ENCODE measurements around the gene CABLES1.

Gene CABLES1

GRCh38 chr18:23169673-23170044, 34.4 kb downstream of the CABLES1 start:
- DNase-seq (ENCODE audit: low spot score), result no peak

GRCh38 chr18:23170137-23170536, 34.9 kb downstream of the CABLES1 start:
- DNase-seq (ENCODE audit: low spot score), result no peak

- no peak for DNase-seq (ENCODE audit: low spot score)
Measured at GRCh38 chr18:23171581-23172156, 36.4 kb downstream of the CABLES1 start.

GRCh38 chr18:23172591-23173380, 37.5 kb downstream of the CABLES1 start:
- no peak for DNase-seq (ENCODE audit: low spot score)

- no peak for DNase-seq (ENCODE audit: low spot score)
Measured at GRCh38 chr18:23173912-23174311, 38.6 kb downstream of the CABLES1 start.

GRCh38 chr18:23176701-23177432, 41.6 kb downstream of the CABLES1 start:
- no peak for DNase-seq (ENCODE audit: low spot score)

GRCh38 chr18:23177433-23178072, 42.3 kb downstream of the CABLES1 start:
- no peak for DNase-seq (ENCODE audit: low spot score)

- no peak for DNase-seq (ENCODE audit: low spot score)
Measured at GRCh38 chr18:23178201-23178600, 42.9 kb downstream of the CABLES1 start.

- no peak for DNase-seq (ENCODE audit: low spot score)
Measured at GRCh38 chr18:23178661-23179081, 43.4 kb downstream of the CABLES1 start.

- no peak for DNase-seq (ENCODE audit: low spot score)
Measured at GRCh38 chr18:23179416-23179815, 44.1 kb downstream of the CABLES1 start.

- DNase-seq (ENCODE audit: low spot score), result no peak
Measured at GRCh38 chr18:23181547-23181946, 46.3 kb downstream of the CABLES1 start.

- no peak for DNase-seq (ENCODE audit: low spot score)
Measured at GRCh38 chr18:23182606-23183005, 47.3 kb downstream of the CABLES1 start.

- no peak for DNase-seq (ENCODE audit: low spot score)
Measured at GRCh38 chr18:23183411-23184150, 48.3 kb downstream of the CABLES1 start.

- no peak for DNase-seq (ENCODE audit: low spot score)
Measured at GRCh38 chr18:23186781-23187180, 51.5 kb downstream of the CABLES1 start.

- no peak for DNase-seq (ENCODE audit: low spot score)
Measured at GRCh38 chr18:23188068-23188760, 52.9 kb downstream of the CABLES1 start.

GRCh38 chr18:23189099-23189498, 53.8 kb downstream of the CABLES1 start:
- no peak for DNase-seq (ENCODE audit: low spot score)

- DNase-seq (ENCODE audit: low spot score), result no peak
Measured at GRCh38 chr18:23189768-23190661, 54.7 kb downstream of the CABLES1 start.

GRCh38 chr18:23191232-23191631, 55.9 kb downstream of the CABLES1 start:
- DNase-seq (ENCODE audit: low spot score), result no peak

GRCh38 chr18:23193742-23194141, 58.5 kb downstream of the CABLES1 start:
- no peak for DNase-seq (ENCODE audit: low spot score)
